SIG-M5 (cell line): Measurements from ENCODE around the gene PTPN20.

Source experiments
- DNase-seq: peaks from one replicate; lab custom pipeline; 2025; lab: John Stamatoyannopoulos, UW

The PTPN20 gene

GRCh38 chr10:47035171-47035818 lies 124.1 kb downstream of the PTPN20 start:
- DNase-seq: no peak

DNA sequence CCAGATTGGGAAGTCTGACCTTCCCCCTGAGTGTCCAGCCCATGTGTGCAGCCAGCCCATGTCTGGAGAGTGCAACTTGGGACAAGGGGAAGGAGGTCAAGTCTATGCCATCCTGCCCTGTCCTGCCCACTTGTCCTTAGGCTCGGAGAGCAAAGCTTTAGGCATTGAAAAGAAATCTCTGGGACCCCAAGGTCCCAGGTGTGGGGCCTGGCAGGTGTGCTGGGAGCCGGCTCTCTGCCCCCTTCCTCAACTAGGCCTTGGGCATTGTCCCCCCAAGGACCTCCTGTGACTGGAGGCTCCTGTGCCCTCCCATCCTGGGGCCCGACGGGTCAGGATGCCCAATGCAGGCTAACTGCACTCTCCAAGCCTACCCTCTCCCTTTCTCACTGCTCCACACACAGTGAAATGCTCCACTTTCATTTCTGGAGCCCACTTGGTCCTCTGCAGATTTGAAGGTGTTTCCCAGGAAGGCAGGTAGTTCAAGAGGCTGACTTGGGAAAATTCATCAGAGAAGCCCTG lies 124.7 kb downstream of the PTPN20 start:
- DNase-seq: no peak

DNA sequence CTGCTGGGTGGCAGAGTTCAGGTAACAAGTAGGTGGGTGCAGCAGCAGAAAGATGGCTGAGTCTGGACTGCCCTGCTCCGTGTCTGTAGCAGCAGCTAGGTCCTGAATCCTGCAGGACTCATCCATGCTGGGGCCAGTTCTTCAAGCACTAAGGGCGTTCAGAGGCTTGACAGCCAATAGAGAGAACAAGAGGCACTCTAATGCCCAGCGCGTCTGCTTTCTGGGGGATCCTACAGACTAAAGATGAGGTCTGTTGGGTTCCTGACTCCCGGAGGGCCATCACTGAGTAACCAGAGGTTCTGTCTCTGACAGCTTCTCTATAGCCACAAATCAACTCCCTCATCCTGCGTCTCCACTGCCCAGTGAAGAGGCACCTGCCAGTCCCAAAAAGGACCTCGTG lies 125.5 kb downstream of the PTPN20 start:
- DNase-seq: no peak

DNA sequence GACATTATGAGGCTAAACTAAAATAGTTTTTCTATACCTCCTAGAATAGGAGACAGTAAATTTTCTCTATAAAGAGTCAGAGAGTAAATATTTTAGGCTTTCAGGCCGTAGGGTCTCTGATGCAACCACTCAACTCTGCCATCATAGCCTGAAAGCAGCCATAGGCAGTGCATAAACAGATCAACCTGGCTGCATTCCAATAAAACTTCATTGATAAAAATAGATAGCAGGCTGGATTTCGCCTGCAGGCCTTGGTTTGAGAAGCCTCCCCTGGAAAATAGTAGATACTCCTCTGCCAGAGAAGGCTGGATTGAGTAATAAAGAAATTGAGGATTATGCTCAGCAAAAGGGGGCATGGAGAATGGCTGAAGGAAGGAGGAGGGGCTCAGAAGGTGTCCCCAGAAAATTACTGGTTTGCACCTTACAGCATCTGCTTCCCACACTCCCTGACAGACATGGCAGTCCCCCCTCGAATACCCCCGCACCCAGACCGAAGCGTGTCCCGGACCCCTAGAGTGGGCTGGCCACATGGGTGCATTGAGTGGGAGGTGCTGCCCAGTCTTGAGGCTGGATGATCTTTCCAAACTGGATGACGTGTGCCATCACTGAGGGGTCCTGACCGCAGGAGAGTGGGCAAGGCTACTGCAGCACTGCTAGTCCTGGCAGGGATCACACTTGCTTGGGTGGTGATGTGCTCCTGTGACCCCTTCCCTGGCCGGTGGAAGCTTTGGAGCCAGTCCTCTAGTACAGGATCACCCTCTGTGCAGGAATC lies 126.6 kb downstream of the PTPN20 start:
- no peak for DNase-seq

- no peak for DNase-seq
These were observed 127.8 kb downstream of the PTPN20 start for GRCh38 chr10:47038881-47039561.

DNA sequence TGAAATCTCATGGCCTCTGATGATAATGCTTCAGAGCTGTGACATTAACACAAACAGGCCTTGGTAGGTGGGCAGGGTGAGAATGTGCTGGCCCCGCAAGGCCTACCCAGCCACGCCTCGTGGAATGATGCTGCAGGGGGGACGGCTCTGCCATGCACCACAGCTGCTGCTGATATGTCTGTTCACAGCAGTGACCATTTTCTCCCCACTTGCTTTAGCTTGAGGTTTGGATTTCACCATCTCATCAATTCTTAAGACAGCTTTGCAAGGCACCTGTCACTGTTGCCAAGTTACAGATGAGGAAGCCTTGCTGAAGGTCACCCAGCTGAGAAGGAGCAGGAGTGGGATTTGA lies 128.3 kb downstream of the PTPN20 start:
- no peak for DNase-seq

- DNase-seq: no peak
These were observed 128.8 kb downstream of the PTPN20 start for GRCh38 chr10:47040041-47040491.

DNA sequence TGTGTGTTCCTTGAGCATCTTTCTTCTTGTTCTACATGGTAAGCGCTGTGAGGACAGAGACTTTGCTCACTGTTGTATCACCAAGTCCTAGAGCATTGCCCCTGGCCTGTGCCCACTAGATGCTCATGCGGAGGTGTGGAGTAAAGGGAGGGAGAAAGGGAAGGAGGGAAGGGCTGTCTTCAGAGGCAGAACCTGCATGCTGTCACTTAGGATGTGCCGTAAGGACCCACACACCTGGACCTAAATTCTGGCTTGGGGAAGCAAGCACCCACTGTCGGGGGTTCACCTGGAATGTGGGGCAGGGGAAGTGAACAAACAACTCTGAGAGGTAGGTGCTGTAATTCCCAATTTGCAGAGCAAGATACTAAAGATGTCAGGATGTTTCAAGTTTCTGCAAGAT lies 129.5 kb downstream of the PTPN20 start:
- no peak for DNase-seq

GRCh38 chr10:47041396-47042198 lies 130.4 kb downstream of the PTPN20 start:
- no peak for DNase-seq

- DNase-seq: no peak
These were observed 130.9 kb downstream of the PTPN20 start for GRCh38 chr10:47042199-47042473.

- DNase-seq: no peak
These were observed 131.8 kb downstream of the PTPN20 start for GRCh38 chr10:47042780-47043750.

- DNase-seq: no peak
These were observed 132.8 kb downstream of the PTPN20 start for GRCh38 chr10:47043928-47044538.

GRCh38 chr10:47044741-47045140 lies 133.5 kb downstream of the PTPN20 start:
- no peak for DNase-seq

DNA sequence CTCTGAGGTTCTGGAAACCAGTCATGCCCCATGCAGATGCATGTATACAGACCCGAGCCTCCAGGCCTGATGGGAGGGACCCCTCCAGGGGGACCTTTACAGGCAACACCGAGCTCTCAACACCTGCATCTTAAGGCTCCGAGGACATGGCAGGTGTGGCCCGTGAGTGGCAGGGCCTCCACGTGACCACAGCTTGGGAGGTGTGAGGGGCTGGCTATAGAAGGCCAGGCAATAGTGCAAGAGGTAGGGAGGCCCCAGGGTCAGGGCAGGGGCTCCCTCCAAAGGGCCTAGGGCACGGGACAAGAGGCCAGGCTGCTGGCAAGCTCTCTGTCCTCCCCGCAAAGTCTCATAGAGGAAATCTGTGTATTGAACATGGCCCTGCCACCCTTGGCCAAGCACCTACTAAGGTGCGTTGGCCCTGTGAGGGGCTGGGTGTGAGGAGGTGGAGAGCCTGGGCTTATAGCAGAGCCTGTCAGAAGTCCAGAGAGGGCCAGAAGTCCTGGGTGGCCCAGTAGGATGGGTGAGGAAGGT lies 134.2 kb downstream of the PTPN20 start:
- DNase-seq: no peak

DNA sequence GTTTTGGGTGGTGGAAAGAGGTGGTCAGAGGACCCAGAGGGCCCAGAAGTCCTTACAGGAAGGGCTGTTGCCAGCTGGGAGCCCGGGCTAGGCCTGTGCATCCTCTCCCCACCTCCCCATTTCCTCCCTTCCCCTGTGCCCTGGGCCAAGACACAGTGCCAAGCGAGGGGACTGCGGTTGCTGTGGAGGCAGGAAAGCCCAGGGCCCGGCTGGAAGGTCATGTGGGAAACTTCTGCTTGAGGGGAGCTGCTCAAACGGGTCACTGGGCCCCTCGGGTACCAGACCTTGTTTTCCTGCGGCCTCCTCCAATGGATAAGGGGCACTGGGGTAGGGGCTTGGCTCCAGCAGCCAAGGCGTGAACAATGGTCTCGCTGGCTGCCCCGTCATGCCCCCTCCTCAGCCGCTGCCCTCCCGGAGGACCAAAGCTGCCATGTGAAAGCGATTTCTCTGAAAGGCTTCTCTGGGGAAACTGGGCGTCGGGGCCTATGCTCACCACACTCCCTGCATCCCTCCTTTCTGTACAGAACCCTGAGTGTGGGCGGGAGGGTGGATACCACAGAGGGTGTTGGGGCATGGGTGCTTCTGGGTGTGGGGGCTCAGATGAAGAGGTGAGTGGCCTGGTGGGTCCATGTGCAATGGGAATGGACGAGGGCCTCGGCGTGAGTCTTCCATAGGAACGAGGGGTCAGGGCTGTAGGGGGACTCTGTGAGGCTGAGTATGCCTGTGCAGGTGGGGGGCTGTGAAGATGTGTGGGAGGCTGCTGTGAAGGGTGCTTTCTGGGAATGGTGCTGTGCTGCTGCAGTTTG lies 135.3 kb downstream of the PTPN20 start:
- no peak for DNase-seq

GRCh38 chr10:47047127-47047504 lies 135.9 kb downstream of the PTPN20 start:
- DNase-seq: no peak

DNA sequence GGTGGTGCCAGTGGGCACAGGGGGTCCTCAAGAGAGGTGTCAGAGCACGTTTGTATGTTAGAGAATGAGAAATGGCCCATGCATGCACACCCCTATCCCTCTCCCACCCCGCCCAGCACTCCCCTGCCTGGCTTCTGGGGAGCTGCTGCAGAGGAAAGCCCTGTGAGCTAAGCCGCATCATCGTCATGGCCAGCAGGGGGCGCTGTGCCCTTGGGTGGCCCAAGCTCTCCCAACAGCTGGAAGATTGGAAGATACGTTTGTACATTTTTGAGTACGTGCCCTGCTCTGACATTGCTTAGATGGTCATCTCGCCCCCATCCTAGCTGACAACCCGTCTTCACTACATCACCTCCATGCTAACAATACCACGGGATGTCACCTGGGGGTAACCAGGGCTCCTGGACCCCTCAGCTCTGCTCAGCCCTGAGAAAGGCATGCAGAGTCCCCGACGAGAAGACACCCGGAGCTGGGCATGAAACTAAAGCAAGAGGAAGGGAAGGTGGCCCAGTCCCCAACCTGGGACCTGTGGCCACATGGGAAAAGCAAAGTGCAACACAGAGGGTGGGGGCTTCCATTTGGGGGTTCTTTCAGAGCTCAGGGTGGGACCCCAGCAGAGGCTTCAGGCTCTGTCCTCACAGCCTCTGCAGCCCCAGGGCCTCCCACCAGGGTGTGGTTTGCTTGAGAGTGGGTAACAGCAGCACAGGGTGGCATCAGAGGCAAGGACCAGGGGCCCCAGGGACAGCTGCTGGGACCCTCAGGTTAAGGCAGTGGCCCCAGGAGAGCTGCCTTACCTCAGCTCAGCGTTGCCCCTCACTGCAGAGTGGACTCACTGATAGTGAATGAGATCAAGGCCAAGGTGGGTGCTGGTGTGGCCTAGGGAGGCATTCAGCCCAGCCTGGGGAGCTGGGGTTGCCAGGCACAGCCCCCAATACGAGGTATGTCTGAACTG lies 136.6 kb downstream of the PTPN20 start:
- DNase-seq: no peak

GRCh38 chr10:47048526-47048905 lies 137.3 kb downstream of the PTPN20 start:
- no peak for DNase-seq
